ENCODE measurements around the gene FARP1. TPM values are rescaled to one million over a fixed set of nuclear protein-coding genes. Genes with fewer than 3 reads are reported as not detected.
A peak's percentile ranks its signal among the peaks of the same experiment; 100 is the strongest.

Gene FARP1
- total and polyA plus RNA-seq, 7 donors: 6.9 to 96.4 (median 32.9) TPM

DNA sequence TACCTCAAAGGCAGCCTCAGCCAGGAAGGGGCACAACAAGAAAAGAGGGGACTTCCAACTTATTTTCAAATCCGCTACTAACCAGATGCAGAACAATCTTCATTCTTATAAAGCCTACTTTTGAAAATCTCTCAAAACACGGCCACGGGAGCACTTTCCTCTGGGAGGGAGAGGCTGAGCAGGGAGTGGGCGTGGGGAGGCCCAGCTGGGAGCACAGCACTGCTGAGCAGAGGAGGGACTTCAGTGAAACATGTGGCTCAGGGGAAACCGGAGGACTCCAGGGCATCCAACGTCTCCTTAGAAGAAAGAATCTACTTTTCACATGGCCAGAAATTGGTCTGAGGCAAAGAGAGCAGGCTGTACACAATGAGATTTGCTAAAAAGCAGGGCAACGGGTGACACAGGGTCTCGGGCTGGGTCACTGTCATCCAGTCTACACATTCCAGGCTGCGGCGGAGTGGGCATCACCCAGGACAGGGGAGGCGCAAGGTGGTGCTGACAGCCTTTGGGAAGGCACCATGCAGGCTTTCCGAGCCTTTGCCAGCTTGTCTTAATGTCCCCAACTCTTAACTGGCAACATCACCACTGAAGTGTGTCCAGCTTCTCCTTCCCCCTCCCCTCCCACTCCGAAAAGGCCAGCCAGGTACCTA is 317.0 kb downstream of the FARP1 start:
- H3K4me1 ChIP-seq: peaks cover 0 to 30% (median 20%) of the 10 kb centered on the region in 4 donors
- no peaks in the 10 kb centered on the region for H3K27me3 ChIP-seq
- no peak overlapping the region for H3K4me3 ChIP-seq
- intact Hi-C loops (cut with DNase I): no loop called here
- no peaks in the 10 kb centered on the region for H3K9me3 ChIP-seq
- DNase-seq: peak; percentile 43
- peak overlapping the region in 1 of 4 donors; percentile 14 for H3K27ac ChIP-seq
- TF ChIP-seq POLR2A (IDR thresholded peaks at IDR 0.05): no peak
- no peak for TF ChIP-seq EP300 (IDR thresholded peaks at IDR 0.05)
- TF ChIP-seq POLR2AphosphoS5 (IDR thresholded peaks at IDR 0.05): no peak
- TF ChIP-seq, protein P1, sequence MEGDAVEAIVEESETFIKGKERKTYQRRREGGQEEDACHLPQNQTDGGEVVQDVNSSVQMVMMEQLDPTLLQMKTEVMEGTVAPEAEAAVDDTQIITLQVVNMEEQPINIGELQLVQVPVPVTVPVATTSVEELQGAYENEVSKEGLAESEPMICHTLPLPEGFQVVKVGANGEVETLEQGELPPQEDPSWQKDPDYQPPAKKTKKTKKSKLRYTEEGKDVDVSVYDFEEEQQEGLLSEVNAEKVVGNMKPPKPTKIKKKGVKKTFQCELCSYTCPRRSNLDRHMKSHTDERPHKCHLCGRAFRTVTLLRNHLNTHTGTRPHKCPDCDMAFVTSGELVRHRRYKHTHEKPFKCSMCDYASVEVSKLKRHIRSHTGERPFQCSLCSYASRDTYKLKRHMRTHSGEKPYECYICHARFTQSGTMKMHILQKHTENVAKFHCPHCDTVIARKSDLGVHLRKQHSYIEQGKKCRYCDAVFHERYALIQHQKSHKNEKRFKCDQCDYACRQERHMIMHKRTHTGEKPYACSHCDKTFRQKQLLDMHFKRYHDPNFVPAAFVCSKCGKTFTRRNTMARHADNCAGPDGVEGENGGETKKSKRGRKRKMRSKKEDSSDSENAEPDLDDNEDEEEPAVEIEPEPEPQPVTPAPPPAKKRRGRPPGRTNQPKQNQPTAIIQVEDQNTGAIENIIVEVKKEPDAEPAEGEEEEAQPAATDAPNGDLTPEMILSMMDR (IDR thresholded peaks at IDR 0.05): no peak
- peaks cover 0 to 77% (median 28%) of the 10 kb centered on the region in 4 donors for H3K36me3 ChIP-seq
- WGBS, 2 donors: 93% methylated on average over 13 of the region's 13 CpGs

GRCh38 chr13:98460516-98460915 is 317.6 kb downstream of the FARP1 start:
- Histone ChIP-seq H3K27me3 (no peaks in the 10 kb centered on the region), H3K36me3 (peaks cover 0 to 77% (median 28%) of the 10 kb centered on the region in 4 donors), H3K9me3 (no peaks in the 10 kb centered on the region), H3K4me3 (no peak overlapping the region), H3K27ac (no peak overlapping the region), H3K4me1 (peaks cover 0 to 32% (median 19%) of the 10 kb centered on the region in 4 donors)
- DNase-seq: peak; percentile 56
- WGBS, 2 donors: 83% methylated on average over 13 of the region's 13 CpGs
- intact Hi-C loops (cut with DNase I): no loop called here
- no peak for TF ChIP-seq POLR2AphosphoS5 (IDR thresholded peaks at IDR 0.05)
- no peak for TF ChIP-seq EP300 (IDR thresholded peaks at IDR 0.05)
- no peak for TF ChIP-seq POLR2A (IDR thresholded peaks at IDR 0.05)
- TF ChIP-seq, protein P1 (IDR thresholded peaks at IDR 0.05): no peak

DNA sequence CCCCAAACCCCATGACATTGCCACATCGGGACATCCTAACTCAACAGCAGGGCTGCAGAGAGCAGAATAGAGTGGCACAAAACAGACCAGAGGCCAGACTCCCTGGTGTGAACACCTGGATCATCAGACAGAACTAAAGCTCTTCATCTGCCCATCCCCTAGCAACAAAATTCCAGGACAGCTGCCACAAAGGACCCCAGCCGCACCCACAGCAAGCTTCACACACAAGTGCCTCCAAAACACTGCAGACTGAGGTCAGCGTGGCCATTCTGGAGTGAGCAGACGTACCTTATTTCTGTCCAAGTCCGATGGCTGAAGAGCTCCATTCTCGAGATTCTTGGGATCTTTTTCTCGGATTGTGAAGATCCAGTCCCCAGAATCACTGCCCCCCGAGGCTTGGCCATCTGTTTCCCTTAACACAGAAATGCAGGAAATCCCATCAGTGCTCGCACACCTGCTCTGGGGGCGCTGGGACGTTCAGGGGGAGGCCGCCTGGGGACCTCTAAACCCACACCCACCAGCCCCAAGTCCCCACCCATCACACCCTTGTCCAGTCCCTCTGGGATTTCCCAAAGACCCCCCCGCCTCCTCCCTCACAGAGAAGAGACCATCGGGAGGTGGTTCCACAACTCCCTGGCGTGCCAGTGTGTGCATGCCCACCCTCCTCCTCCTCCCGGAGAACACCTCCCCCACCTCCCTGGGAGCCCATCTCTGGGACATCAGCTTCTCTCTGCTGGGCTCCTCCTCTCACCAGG is 318.8 kb downstream of the FARP1 start:
- DNase-seq: peak; percentile 56
- Histone ChIP-seq H3K27me3 (no peaks in the 10 kb centered on the region), H3K9me3 (no peaks in the 10 kb centered on the region), H3K4me3 (no peak overlapping the region), H3K4me1 (peaks cover 0 to 41% (median 27%) of the 10 kb centered on the region in 4 donors), H3K27ac (peak overlapping the region in 2 of 4 donors; percentile 3 to 29), H3K36me3 (peaks cover 0 to 67% (median 27%) of the 10 kb centered on the region in 4 donors)
- 88 to 93% methylated on average over 16 of the region's 16 CpGs for WGBS, 2 donors
- intact Hi-C loops (cut with DNase I): no loop called here
- no peak for TF ChIP-seq EP300 (IDR thresholded peaks at IDR 0.05)
- TF ChIP-seq POLR2AphosphoS5 (IDR thresholded peaks at IDR 0.05): no peak
- no peak for TF ChIP-seq POLR2A (IDR thresholded peaks at IDR 0.05)
- TF ChIP-seq, protein P1 (IDR thresholded peaks at IDR 0.05): no peak

- H3K27me3 ChIP-seq: no peaks in the 10 kb centered on the region
- peak; percentile 57 for DNase-seq
- peaks cover 0 to 60% (median 22%) of the 10 kb centered on the region in 4 donors for H3K36me3 ChIP-seq
- 95 to 96% methylated on average over 18 of the region's 18 CpGs for WGBS, 2 donors
- H3K4me3 ChIP-seq: no peak overlapping the region
- intact Hi-C loops (cut with DNase I): no loop called here
- H3K4me1 ChIP-seq: peaks cover 0 to 45% (median 31%) of the 10 kb centered on the region in 4 donors
- H3K27ac ChIP-seq: peak overlapping the region in 3 of 4 donors; percentile 3 to 50 (median 29)
- no peaks in the 10 kb centered on the region for H3K9me3 ChIP-seq
- TF ChIP-seq POLR2A (IDR thresholded peaks at IDR 0.05) (no peak), EP300 (IDR thresholded peaks at IDR 0.05) (no peak), POLR2AphosphoS5 (IDR thresholded peaks at IDR 0.05) (no peak)
- TF ChIP-seq, protein P1 (IDR thresholded peaks at IDR 0.05): no peak
These were observed 319.5 kb downstream of the FARP1 start for GRCh38 chr13:98462241-98462882.

Measured in sigmoid colon (tissue), 7 donors.